Femur (tissue), 1 donor: ENCODE data around the gene PACRG.

Experiments used
- DNase-seq: peaks from one replicate; pipeline ENCODE4 v3.0.0-alpha.2; 2017

PACRG gene

GRCh38 chr6:163324326-163324687 lies 596.5 kb downstream of the PACRG start:
- DNase-seq: no peak

DNA sequence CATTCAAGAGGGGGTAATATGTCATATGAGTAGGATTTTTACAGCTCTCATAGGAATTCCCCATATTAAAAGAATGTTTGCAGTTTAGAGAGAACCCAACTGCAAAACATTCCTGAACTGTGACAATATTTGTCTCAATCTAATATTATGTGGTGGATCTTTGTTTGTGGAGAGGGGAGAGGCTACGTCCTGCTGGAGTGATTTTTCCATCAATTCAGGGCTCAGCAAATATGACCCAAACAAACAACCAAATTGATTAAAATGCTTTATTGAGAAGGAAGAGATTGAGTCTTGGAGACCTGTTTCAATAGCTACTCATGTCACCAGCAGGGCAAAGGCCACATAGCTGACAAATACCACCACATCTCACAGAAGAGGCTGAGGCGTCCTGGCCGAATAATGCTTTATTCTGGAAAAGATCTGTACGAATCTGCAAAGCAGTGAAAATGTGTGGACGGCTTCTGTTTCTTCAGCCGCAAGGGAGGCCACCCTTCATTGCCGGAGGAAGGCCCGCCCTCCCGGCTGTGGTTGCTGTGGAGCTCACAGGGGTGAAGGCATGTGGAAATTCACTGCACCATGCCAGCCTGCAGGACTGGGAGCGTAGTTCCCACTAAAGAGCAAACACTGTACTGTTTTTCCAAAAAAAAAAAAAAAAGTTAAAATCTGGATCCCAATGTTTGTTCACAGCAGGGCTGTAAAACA lies 597.1 kb downstream of the PACRG start:
- peak; percentile 78 for DNase-seq

GRCh38 chr6:163325390-163325784 lies 597.6 kb downstream of the PACRG start:
- DNase-seq: no peak

DNA sequence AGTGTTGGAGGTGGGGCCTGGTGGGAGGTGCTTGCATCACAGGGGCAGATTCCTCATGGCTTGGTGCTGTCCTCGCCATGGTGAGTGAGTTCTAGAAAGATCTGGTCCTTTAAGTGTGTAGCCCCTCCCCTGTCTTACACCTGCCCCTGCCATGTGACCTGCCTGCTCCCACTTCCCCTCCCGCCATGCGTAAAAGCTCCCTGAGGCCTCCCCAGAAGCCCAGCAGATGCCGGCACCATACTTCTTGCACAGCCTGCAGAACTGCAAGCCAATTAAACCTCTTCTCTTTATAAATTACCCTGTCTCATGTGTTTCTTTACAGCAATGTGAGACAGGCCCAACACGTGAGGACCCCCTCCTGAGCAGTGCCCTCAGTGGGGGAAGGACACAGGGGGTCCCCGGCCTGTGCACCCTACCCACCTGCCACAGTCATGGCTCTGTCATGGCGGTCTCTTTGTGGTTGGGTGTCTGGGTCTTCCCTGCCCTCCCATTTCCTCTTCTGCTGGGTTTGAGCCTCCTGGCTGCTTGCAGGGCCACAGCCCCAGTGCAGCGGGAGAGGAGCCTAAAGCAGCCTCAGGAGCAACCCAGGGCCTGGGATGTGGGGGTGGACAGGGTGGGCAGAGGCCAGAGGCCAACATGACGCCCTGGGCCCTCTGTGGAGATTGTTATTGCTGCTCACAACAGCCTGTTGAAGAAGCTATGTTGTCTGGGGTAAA lies 599.5 kb downstream of the PACRG start:
- DNase-seq: no peak

DNA sequence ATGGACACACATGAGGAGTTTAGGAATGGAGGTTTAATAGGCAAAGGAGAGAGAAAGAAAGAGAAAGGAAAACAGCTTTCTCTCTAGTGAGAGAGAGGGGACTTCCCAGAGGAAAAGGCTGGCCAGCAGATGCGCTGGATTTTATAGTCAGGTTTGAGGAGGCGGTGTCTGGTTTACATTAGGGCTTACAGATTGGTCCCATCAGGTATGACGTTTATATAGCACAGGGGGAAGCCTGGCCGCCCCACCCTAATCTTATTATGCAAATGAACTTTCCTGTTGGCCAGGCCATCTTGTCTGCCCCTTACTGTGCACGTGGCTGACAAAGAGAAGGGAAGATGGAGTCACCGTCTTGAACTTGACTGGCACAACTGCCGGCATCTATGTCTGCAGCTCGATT lies 600.1 kb downstream of the PACRG start:
- peak; percentile 30 for DNase-seq

DNA sequence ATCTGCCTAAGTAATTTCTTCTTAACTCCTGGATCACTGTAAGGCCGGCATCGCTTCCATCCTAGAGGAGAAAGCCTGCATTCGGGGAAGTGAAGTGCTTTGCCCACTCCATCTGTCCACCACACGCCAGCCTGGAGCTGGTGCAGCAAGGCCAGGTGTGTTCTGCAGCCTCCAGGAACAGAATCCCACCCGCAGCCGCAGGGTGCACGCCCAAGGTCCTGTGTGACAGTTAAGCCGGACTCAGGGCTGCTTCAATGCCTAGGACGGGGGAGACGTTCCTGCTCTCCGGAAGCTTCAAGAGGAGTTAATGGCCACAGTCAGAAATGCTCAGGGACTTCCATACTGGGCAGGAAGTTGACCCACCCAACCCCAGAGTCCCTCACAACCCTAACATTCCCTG lies 600.6 kb downstream of the PACRG start:
- DNase-seq: peak; percentile 13

- DNase-seq: peak; percentile 17
Observed at GRCh38 chr6:163329991-163330390, 602.2 kb downstream of the PACRG start.

- peak; percentile 10 for DNase-seq
Observed at GRCh38 chr6:163331245-163331644, 603.5 kb downstream of the PACRG start.

GRCh38 chr6:163332575-163332974 lies 604.8 kb downstream of the PACRG start:
- DNase-seq: no peak

DNA sequence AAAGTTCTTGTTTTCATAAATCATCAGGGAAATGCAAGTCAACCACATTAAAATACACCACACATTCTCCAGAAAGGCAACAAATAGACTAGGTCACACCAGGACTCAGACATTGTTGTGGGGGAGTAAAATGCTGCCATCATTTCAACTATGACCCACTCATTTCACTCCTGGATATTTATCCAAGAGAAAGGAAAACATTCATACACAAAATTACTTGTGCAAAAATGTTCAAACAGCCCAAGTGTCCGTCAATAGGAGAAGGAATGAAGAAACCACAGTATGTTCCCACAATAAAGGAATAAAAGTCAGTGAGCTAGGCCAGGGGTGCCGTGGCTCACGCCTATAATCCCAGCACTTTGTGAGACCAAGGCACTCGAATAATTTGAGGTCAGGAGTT lies 605.3 kb downstream of the PACRG start:
- DNase-seq: no peak

DNA sequence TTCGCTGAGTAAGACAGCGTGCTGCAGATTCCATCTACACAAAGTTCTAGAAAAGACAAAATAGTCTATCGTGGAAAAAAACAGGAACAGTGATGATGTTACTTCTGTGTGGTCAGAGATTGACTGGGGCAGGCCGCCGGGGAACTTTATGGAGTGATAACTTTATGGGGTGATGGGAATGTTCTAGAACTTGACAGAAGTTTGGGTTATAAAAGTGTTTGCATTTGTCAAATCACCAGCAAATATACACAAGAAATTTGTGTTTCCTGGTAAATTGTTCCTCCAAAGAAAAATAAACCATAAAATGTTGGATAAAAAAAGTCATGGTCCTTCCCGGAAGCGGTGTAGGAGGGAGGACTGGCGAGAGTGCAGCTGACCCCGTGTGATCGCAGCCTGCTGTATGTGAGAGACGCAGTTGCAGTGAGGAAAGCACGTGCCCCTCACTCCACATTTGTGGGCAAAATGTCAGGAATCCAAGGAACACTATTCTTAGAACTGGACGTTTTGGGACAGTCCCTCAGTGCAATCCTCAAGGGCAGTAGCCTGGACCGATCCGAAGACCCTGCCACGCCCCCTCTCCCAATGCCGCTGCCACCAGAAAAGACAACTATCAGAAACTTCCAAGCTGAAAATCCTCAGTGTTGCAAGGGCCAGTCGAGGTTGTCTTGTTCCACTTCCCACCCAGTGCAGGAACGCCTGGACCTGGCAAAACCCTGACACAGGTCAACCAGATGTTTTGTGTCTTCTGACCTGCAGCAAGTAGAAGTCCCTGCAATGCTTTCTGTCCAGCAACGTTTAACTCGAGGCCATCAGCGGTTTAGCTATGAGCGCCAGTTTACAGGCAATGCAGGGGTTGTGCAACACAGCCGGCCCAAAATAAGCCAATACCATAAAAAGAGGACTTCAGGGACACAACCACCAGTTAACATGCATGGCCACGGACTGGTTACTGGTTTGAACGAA lies 606.2 kb downstream of the PACRG start:
- DNase-seq: no peak

- DNase-seq: no peak
Observed at GRCh38 chr6:163335056-163335455, 607.3 kb downstream of the PACRG start.

DNA sequence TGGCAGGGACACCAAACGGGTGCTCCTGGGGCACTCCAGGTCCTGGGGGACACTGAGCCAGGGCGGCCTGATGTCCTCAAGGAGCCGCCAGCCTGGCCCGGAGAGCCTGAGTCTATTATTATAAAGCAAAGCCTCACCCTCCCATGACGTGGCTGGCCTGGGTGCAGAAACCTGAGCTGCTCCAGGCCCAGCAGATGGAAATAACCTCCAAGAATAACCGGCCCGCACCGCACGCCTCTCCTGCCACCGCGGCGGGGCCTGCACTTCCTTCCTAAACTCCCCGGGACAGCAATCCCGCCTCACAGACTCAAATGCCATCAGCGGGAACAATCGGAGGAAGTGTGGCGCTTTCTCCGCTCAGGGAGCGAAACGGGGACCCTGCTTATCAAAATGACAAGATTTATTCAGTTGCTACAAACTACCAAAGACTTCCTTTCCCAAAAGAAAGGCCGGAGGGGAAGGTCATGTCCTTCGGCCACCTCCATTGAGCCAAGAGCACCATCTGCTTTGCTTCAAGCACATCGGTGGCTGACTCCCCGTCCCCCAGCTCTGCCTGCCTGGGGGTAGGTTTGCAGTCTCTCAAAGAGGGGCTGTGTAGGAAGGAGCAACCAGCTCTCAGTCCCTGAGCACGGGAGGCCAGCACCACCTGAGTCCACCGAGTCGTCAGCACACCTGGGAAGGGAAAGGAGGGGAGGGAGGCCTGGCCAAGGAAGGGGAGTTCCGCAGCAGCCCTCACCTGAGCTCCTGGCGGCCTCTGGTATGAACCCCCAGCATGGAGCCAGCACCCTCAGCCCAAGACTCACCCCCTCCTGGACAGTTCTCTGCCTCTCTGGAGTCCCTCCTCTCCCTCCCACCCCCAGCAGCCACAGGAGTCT lies 608.1 kb downstream of the PACRG start:
- peak; percentile 89 for DNase-seq

DNA sequence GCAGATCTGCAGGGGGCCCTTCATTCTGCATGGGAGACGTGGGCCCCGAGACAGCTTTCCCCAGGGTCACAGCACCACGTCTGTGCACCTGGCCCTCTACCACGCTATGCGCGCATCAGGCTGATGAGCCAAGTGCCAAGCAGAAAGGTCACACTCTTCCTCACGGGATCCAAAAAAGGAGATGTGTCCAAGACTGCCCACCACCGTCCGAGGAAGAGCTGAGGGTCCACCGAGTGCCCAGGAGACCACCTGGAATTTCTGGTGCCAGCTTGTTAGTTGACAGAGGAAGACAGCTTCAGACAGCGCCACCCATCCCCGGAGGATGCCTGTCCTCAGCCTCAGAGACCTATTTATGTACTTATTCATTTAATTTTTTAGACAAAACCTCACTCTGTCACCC lies 609.2 kb downstream of the PACRG start:
- DNase-seq: no peak

GRCh38 chr6:163337958-163338357 lies 610.2 kb downstream of the PACRG start:
- DNase-seq: no peak

GRCh38 chr6:163338671-163339405 lies 611.1 kb downstream of the PACRG start:
- peak; percentile 90 for DNase-seq

- DNase-seq: no peak
Observed at GRCh38 chr6:163339466-163339865, 611.7 kb downstream of the PACRG start.

DNA sequence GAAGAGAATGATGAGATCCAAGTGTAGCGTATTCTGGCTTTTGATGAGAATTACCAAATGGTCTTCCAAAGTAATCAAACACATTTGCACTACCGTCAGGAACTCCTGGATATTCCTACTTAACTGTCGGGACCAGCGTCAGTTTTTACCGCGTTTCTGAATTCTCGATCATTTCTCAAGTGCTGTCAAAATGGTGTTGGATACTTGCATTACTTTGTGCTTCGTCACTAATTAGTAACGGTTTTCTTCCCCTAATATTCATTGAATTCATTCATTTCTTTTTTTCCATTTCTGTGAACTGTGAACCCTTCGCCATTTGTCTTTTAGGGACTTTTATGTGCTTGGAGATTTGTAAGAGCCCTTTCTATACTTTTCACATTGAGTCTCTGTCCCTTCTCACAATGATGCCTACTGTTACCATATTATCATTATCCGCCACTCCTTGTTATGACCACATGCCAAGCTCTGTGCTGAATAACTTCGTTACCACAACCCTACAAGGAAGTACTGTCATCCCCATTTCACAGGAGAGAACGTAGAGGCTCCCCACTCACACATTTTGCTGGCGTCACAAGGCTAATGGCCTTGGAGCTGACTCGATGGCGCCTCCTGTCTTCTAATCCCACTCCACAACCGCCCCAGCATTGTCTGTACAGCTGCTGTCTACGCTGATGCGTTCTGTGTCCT lies 612.6 kb downstream of the PACRG start:
- DNase-seq: no peak

DNA sequence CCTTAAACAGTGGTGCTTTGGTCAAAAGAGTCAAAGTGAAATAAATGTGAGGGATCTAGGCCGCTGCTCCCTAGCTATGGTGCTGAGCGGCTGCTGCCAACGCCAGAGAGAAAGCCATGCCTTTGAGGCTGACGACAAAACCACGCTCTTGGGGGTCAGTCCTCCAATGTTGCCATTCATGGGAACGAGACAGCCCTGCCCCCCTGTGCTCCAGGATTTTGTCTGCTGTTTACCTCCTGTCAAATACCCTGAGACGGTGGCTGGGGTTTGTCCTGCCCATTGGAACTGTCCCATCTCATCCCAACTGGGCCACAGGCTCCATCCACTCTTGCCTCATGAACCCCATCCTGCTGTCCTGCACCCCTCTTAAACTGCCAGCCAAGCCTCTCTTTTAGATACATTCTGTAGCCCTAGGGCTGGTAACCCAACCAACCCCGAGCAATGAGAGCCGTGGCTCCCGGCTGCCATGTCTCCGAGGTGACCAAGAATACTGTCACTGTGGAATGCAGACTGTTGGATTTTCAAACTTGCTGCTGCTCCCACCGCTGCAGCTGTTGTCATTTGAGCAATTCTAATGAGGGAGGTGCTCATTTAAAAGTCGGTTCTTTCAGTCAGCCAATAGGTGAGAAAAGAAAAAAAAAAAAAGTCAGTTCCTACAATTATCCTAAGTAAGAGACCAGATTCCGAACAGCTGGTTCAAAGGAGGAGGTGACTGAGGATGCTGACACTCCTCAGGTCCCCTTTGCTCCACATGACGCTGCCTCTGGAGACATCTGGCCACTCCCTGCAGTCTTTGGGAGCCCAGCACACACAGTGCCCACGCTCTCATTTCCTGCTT lies 613.7 kb downstream of the PACRG start:
- DNase-seq: no peak
